ENCODE measurements around the gene LRRC18.

Gene LRRC18

GRCh38 chr10:48898426-48898825 lies 41.2 kb downstream of the LRRC18 start:
- TF ChIP-seq EZH2 (IDR thresholded peaks at IDR 0.05; ENCODE audit: borderline replicate concordance, low read depth, low read length, severe bottlenecking) = no peak
- no peak for TF ChIP-seq CTCF (IDR thresholded peaks at IDR 0.05; ENCODE audit: borderline replicate concordance, extremely low read depth, low read length, poor library complexity, severe bottlenecking)
- H3K27me3 ChIP-seq (ENCODE audit: insufficient read depth, low read length, poor library complexity) = no peaks in the 10 kb centered on the region
- no peak overlapping the region for H2AFZ ChIP-seq (ENCODE audit: low read depth, low read length)
- H4K20me1 ChIP-seq (ENCODE audit: insufficient read depth, low read length) = no peaks in the 10 kb centered on the region
- H3K9me3 ChIP-seq (ENCODE audit: insufficient read depth, low read length, severe bottlenecking) = no peaks in the 10 kb centered on the region
- H3K4me2 ChIP-seq (ENCODE audit: insufficient read depth, low read length) = no peak overlapping the region
- no peaks in the 10 kb centered on the region for H3K79me2 ChIP-seq (ENCODE audit: insufficient read depth, low read length)
- no peak overlapping the region for H3K27ac ChIP-seq (ENCODE audit: low read length)
- ATAC-seq (ENCODE audit: insufficient read depth, low read depth) = no peak
- no peak overlapping the region for H3K4me3 ChIP-seq (ENCODE audit: low read depth in 1 of 2, low read length in 2 of 2)
- no peaks in the 10 kb centered on the region for H3K36me3 ChIP-seq (ENCODE audit: insufficient read depth, low read length)
- DNase-seq = no peak
- no peaks in the 10 kb centered on the region for H3K4me1 ChIP-seq (ENCODE audit: insufficient read depth, low read length)
- H3K9ac ChIP-seq (ENCODE audit: low read depth, low read length) = no peak overlapping the region

- DNase-seq = no peak
- no peaks in the 10 kb centered on the region for H3K36me3 ChIP-seq (ENCODE audit: insufficient read depth, low read length)
- no peak for TF ChIP-seq EZH2 (IDR thresholded peaks at IDR 0.05; ENCODE audit: borderline replicate concordance, low read depth, low read length, severe bottlenecking)
- TF ChIP-seq CTCF (IDR thresholded peaks at IDR 0.05; ENCODE audit: borderline replicate concordance, extremely low read depth, low read length, poor library complexity, severe bottlenecking) = no peak
- H3K79me2 ChIP-seq (ENCODE audit: insufficient read depth, low read length) = no peaks in the 10 kb centered on the region
- H3K27me3 ChIP-seq (ENCODE audit: insufficient read depth, low read length, poor library complexity) = peaks cover 3% of the 10 kb centered on the region
- no peak overlapping the region for H3K4me2 ChIP-seq (ENCODE audit: insufficient read depth, low read length)
- no peaks in the 10 kb centered on the region for H4K20me1 ChIP-seq (ENCODE audit: insufficient read depth, low read length)
- no peaks in the 10 kb centered on the region for H3K9me3 ChIP-seq (ENCODE audit: insufficient read depth, low read length, severe bottlenecking)
- H3K4me3 ChIP-seq (ENCODE audit: low read depth in 1 of 2, low read length in 2 of 2) = no peak overlapping the region
- ATAC-seq (ENCODE audit: insufficient read depth, low read depth) = no peak
- H3K4me1 ChIP-seq (ENCODE audit: insufficient read depth, low read length) = no peaks in the 10 kb centered on the region
- H3K9ac ChIP-seq (ENCODE audit: low read depth, low read length) = no peak overlapping the region
- H3K27ac ChIP-seq (ENCODE audit: low read length) = no peak overlapping the region
- H2AFZ ChIP-seq (ENCODE audit: low read depth, low read length) = no peak overlapping the region
These were observed 42.2 kb downstream of the LRRC18 start for GRCh38 chr10:48897441-48897790.

GRCh38 chr10:48896756-48897440 lies 42.7 kb downstream of the LRRC18 start:
- Histone ChIP-seq H3K4me3 (ENCODE audit: low read depth in 1 of 2, low read length in 2 of 2) (no peak overlapping the region), H2AFZ (ENCODE audit: low read depth, low read length) (no peak overlapping the region), H3K9ac (ENCODE audit: low read depth, low read length) (no peak overlapping the region), H3K4me1 (ENCODE audit: insufficient read depth, low read length) (no peaks in the 10 kb centered on the region), H3K27ac (ENCODE audit: low read length) (no peak overlapping the region), H3K4me2 (ENCODE audit: insufficient read depth, low read length) (no peak overlapping the region), H4K20me1 (ENCODE audit: insufficient read depth, low read length) (no peaks in the 10 kb centered on the region), H3K36me3 (ENCODE audit: insufficient read depth, low read length) (no peaks in the 10 kb centered on the region), H3K27me3 (ENCODE audit: insufficient read depth, low read length, poor library complexity) (peaks cover 3% of the 10 kb centered on the region), H3K79me2 (ENCODE audit: insufficient read depth, low read length) (no peaks in the 10 kb centered on the region), H3K9me3 (ENCODE audit: insufficient read depth, low read length, severe bottlenecking) (no peaks in the 10 kb centered on the region)
- TF ChIP-seq CTCF (IDR thresholded peaks at IDR 0.05; ENCODE audit: borderline replicate concordance, extremely low read depth, low read length, poor library complexity, severe bottlenecking) = no peak
- no peak for TF ChIP-seq EZH2 (IDR thresholded peaks at IDR 0.05; ENCODE audit: borderline replicate concordance, low read depth, low read length, severe bottlenecking)
- DNase-seq (no peak), ATAC-seq (ENCODE audit: insufficient read depth, low read depth) (no peak)
